ENCODE data around the gene TMEM164. TPM values are rescaled to one million over a fixed set of nuclear protein-coding genes. Genes with fewer than 3 reads are reported as not detected.

TMEM164 gene
- polyA plus RNA-seq, 3 donors, result 38.7 to 40.1 (median 38.9) TPM

- DNase-seq, result no peak
Observed at GRCh38 chrX:110159865-110160264, 157.0 kb downstream of the TMEM164 start.

GRCh38 chrX:110161361-110161686, 158.4 kb downstream of the TMEM164 start:
- no peak for DNase-seq

DNA sequence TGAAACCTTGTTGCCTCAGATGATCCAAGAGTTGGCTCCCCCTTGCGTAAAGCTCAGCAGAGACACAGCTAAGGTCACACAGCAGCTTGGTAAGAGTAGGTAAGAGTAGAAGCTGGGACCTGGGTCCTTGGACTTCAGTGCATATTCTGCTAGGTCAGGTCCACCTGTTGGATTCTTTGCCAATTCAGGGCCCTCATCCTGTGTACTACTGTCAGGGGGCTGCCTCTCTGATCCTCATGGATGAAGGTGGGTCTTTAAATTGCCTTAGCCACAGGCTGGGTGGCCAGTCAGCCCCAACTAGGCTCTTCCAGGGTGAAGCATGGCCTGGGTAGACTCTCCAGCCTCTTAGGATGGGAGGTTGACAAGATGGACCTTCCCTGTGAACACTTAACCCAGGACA, 159.2 kb downstream of the TMEM164 start:
- DNase-seq, result no peak

DNA sequence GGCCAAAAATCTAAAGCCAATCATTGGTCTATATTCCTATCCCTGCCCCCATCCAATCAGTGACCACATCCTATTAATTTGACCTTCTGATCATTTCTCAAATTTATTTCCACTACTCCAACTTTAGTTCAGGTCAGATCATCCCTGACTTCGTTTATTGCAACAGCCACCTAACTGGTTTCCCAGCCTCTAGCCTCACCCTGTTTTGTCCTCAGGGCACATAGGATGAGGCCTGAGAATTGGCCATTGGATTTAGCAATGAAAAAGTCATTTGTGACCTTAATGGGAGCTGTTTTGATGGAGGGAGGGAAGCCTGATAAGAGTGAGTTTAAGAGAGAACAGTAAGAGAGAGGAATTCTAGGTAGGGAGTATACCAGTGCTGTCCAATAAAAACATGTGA, 160.0 kb downstream of the TMEM164 start:
- DNase-seq, result no peak

DNA sequence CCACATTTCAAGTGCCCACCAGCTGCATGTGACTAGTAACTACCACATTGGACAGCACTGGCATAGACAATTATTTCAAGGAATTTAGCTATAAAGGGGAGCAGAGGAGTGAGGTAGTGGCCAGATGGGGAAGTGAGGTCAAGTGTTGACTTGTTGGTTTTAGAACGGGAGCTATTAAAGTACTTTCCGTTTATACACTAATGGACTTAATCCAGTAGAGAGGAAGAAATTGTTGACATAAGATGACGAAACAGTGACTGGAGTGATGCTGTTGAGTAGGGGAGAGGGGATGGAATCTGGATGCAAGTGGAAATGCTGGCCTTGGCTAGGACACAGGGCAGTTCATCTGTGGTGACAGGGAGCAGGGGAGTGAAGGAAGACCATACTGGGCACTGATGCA, 160.6 kb downstream of the TMEM164 start:
- DNase-seq, result no peak

GRCh38 chrX:110167952-110168451, 165.1 kb downstream of the TMEM164 start:
- DNase-seq, result no peak

GRCh38 chrX:110168585-110168984, 165.7 kb downstream of the TMEM164 start:
- no peak for DNase-seq

DNA sequence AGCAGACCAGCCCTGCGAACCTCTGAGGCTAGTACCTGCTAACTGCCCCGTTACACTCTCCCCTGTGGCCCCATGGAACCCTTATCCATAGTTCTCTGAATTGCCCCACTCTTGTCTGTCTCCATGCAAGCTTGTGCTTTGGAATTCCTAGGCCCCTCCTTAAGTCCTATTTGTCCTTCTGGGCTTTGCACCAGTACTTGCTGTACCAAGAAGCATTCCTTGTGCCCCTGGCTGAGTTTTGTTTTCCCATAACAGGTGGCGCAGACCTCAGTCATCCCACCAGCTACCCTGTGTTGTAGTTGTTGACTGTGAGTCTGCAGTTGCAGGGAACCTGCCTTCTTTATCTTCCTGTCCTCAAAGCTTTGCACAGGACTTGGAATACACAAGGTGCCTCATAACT, 167.1 kb downstream of the TMEM164 start:
- DNase-seq, result no peak

- no peak for DNase-seq
Observed at GRCh38 chrX:110171442-110171841, 168.5 kb downstream of the TMEM164 start.

DNA sequence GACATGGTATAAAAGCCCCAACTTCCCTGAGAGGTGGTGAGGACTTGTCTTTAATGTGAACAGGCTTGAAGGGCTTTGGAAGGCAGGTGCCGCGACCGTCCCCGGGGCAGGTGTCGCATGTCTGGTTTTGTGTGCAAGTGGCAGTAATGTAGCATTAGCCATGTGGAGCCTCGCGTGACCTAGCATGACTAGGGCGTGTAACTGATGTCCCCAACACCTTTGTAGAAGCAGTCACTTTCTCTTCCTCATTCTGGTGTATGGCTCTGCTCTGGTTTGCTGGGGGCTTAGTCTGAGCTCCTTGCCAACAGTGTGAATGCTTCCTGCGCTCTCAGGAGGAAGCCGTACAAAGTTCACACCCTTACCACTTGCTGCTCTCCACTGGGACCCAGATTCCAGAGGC, 169.3 kb downstream of the TMEM164 start:
- no peak for DNase-seq

- DNase-seq, result no peak
Observed at GRCh38 chrX:110173192-110174175, 170.6 kb downstream of the TMEM164 start.

DNA sequence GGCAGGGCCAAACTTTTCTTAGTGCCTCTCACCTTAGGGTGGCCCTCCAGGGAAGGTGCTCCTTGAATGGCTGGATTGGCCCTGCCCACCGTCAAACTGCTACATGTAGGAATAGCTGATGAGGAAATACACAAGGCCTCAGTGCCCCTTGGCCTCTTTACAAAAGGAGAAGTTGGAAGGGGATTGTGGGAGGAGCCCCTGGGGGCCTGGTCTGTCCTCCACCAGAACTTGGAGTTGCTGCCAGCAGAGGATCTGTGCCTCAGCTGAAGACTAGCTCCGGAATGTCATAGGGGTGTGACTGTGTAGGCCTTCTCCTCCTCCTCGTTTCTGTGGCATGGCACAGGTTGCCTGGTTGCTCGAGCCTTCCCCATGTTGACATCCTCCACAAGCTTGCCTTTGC, 172.2 kb downstream of the TMEM164 start:
- DNase-seq, result no peak

GRCh38 chrX:110175696-110176095, 172.8 kb downstream of the TMEM164 start:
- DNase-seq, result no peak

- DNase-seq, result no peak
Observed at GRCh38 chrX:110178179-110178865, 175.4 kb downstream of the TMEM164 start.

DNA sequence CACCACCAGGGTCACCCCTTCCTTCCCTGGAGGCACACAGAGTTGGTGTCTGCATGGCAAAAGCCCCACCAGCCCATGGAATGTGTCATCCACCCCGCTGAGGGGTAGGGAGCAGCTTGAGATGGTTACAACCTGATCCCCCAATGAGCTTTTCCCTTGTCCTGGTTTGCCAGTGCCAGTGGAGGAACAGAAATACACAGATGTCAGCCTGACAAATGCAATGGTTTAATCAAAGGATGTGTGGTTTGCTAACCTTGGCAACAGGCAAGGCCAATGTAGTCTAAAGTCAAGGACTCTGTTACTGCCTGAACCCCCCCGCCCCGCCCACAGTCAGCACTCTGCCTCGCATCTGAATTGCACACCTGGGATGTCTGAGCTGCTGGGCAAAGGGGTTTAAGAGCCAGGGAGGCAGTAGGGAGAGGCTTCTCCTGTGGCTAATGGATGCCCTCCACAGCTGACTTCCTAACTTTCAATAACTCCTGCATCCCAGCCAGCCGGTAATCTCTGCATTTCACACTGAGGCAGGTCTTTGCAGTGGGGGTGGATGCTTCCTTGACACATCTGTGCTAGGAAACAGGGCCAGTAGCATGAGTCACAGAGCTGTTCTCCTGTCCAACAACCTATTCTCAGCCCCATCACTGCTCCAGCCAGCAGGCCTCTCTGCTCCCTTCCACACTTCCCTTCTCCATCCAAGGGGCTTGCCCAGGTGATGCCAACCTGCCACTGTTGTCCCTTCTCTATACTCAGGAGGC, 177.4 kb downstream of the TMEM164 start:
- no peak for DNase-seq

DNA sequence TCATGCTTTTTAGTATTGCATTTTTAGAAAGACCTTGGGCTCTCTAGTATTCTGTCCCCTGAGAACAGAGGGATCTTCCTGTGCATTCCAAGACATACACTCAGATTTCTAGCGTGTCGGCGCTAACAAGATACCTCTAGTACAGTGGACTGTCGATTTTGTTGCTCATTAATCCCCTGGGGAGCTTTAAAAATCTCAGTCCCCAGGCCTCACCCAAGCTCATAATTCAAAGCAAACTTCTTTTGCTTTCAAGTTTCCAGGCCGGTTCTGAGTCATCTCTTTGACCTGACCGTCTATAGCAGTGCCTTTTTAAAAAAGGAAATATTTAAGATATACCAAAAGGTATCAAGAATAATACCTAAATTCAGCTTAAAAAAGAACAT, 178.0 kb downstream of the TMEM164 start:
- no peak for DNase-seq

DNA sequence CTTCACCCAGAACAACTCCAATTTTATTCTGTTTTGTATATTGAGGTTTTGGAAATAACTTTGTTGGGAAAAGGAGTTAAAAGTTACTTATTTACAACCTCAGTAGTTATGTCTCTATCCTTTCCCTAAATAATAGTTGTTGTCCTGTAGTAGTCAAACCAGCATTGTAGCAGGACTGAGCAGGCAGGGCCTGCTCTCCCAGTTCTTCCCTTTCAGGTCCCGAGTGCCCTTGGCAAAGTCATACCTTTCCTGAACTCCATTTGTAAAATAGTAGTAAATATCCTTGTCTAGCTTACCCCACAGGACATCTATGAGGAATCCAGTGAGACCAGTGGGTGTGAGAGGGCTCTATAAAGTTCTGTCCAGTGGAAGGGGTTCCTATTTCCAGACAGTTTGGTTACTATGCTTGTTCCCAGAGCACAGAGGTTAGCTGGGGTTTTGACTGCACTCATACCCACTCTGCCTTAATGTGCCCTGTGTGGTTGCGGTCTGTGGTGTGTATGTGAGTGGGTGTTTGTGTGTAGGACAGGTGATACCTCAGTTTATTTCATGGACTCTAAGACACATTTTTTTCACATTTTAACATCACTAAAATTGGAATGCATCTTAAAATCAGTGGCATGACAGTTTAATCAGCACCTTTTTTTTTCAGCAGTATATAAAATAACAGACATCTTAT, 178.7 kb downstream of the TMEM164 start:
- DNase-seq, result no peak

- DNase-seq, result no peak
Observed at GRCh38 chrX:110182362-110182761, 179.4 kb downstream of the TMEM164 start.

GRCh38 chrX:110182865-110183264, 180.0 kb downstream of the TMEM164 start:
- no peak for DNase-seq

DNA sequence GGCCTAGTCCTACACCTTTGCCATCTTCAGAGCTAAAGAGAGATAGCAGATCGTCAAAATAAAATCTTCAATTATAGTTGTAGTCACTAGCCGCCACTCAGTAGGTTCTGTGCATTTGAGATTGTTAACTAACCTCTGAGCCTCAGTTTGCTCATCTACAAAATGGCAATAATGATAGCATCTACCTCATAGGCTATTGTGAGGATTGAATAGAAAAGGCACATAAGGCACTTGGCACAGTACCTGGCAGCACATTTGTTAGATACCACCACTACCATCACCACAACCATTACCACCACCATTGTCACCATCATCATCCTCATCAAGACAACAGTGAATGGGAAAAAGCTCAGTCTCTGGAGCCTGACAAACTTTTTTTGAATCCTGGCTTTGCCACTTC, 180.4 kb downstream of the TMEM164 start:
- DNase-seq, result no peak

DNA sequence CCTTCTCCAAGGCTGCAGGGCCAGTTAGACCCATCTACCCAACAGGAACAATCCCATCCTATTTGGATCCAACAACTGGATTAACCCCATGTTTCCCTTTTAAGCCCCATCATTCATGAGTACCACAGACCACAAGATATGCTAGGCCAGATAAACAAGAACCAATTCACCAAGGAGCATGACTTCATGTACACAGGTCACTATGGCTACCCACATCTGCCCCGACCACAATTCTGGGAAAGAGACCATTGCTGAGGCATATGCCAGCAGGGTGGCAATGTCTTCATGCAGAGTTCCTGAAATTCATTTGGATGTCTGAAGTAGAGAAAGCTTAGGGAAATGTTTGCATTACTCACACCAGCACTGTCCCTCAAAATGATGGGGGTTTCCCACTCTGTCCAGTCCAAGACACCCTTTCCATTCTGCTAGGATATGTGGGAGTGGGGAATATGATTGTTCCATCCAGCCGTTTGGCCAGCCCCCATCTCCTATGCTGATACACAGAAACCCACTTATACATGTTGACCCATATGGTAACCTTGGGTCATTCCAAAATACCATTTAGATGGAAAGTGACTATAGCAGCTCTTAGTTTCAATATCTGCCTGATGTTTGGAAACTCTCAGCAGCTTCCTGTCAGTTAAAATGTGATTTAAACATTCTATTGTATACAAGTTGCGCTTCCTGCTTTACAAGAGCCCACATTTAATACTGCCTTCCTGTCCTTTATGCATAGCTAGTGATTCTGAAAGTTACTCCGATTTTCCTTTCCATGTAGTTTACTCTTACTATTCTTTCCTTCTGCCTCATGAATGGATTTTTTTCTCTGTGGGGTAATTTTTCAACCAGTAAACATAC, 186.0 kb downstream of the TMEM164 start:
- DNase-seq, result no peak
